ENCODE data around the gene LRMDA.

Gene LRMDA

DNA sequence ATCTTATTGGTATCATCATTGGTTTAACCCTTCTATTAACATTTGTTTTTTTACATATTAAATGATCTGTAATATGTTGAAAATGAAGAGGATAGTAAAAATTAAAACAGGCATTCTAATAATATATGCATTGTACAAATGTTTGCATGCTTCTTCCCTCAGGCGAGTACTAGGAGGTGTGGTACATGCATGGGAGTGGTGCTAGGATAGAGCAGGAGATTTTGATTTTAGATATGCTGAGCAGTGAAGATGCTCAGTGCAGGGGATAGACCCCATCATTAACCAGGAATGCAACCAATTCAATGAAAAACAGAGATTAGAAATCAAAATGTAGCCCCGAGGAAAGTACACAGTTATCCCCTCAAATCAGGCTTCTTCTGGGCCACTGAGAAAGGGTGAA lies 916.4 kb downstream of the LRMDA start:
- TF ChIP-seq, protein P1, sequence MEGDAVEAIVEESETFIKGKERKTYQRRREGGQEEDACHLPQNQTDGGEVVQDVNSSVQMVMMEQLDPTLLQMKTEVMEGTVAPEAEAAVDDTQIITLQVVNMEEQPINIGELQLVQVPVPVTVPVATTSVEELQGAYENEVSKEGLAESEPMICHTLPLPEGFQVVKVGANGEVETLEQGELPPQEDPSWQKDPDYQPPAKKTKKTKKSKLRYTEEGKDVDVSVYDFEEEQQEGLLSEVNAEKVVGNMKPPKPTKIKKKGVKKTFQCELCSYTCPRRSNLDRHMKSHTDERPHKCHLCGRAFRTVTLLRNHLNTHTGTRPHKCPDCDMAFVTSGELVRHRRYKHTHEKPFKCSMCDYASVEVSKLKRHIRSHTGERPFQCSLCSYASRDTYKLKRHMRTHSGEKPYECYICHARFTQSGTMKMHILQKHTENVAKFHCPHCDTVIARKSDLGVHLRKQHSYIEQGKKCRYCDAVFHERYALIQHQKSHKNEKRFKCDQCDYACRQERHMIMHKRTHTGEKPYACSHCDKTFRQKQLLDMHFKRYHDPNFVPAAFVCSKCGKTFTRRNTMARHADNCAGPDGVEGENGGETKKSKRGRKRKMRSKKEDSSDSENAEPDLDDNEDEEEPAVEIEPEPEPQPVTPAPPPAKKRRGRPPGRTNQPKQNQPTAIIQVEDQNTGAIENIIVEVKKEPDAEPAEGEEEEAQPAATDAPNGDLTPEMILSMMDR (IDR thresholded peaks at IDR 0.05; ENCODE audit: unreplicated experiment in 3 of 3): no peak
- Mint-ChIP-seq H3K4me3 (no peak overlapping the region), H3K27me3 (ENCODE audit: low read depth) (no peaks in the 10 kb centered on the region), H3K9me3 (peaks cover 1% of the 10 kb centered on the region), H3K4me1 (peaks cover 9% of the 10 kb centered on the region), H3K27ac (no peak overlapping the region), H3K36me3 (ENCODE audit: low read depth) (peaks cover 4% of the 10 kb centered on the region)

DNA sequence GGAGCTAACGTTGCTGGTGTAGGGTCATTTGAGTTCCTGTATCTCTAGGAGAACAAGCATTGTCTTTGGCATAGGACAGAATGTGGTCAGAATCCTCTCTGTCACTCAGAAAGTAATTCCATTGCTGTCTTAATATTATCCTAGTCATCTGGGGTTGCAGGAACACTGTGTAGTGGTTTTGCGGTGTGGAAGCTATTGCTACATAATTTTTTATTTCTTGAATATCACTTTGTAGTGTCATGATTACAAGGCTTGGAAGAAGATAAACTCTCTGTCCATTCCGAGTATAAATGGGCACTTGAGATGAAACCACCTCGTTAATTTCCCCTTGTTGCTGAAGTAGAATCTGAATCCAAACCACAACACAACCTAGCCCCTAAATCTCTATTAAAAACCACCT lies 919.2 kb downstream of the LRMDA start:
- TF ChIP-seq, protein P1 (IDR thresholded peaks at IDR 0.05; ENCODE audit: unreplicated experiment in 3 of 3): no peak
- Mint-ChIP-seq H3K9me3 (no peaks in the 10 kb centered on the region), H3K27ac (peak overlapping the region in 2 of 3 experiments; percentile 5 to 77), H3K27me3 (ENCODE audit: low read depth) (no peaks in the 10 kb centered on the region), H3K4me1 (peaks cover 30% of the 10 kb centered on the region), H3K36me3 (ENCODE audit: low read depth) (no peaks in the 10 kb centered on the region), H3K4me3 (no peak overlapping the region)

DNA sequence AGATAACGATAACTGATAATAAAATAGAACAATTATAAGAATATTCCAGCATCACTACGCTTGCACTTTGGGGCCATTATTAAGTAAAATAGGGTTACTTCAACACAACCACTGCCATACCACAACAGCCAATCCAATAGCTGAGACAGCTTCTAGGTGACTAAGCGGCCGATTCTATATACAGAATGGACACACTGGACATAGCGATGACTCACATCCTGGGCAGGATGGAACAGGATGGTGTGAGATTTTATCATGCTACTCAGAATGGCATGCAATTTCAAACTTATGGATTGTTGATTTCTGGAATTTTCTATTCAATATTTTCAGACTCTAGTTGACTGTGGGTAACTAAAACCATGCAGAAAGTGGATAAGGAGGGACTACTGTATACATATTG lies 920.9 kb downstream of the LRMDA start:
- Mint-ChIP-seq H3K4me1 (peaks cover 45% of the 10 kb centered on the region), H3K36me3 (ENCODE audit: low read depth) (no peaks in the 10 kb centered on the region), H3K9me3 (no peaks in the 10 kb centered on the region), H3K4me3 (no peak overlapping the region), H3K27me3 (ENCODE audit: low read depth) (no peaks in the 10 kb centered on the region), H3K27ac (peak overlapping the region in 2 of 3 experiments; percentile 57 to 66)
- TF ChIP-seq, protein P1 (IDR thresholded peaks at IDR 0.05; ENCODE audit: unreplicated experiment in 3 of 3): no peak

DNA sequence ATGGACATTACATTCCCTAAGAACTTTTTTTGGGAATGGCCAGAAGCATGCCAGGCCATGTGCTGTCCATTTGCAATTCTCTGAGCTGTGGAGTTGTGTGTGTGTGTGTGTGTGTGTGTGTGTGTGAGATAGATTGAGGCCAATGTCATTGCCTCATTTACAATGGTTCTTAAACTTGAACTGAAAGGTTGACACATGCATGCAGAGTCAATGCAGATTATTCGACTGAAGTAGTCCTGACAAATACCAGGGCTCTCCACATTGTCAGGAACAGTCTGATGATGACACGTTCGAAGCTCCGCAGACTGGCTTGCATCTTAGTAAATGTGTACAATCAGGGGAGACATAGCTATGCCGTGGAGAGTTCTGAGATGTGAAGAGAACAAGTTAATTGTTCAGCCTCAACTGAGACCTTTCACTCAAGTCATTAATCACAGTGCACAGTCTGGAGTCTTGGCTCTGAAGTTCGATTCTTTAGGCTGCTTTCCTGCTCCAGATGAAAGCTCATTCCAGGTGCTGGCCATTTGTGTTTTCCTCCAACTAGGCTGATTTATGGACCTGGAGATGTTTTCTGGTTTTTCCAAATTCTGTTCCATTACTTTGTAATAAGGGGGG lies 921.9 kb downstream of the LRMDA start:
- Mint-ChIP-seq H3K36me3 (ENCODE audit: low read depth) (no peaks in the 10 kb centered on the region), H3K4me3 (no peak overlapping the region), H3K9me3 (no peaks in the 10 kb centered on the region), H3K27ac (peak overlapping the region; percentile 57 to 69 (median 66)), H3K27me3 (ENCODE audit: low read depth) (no peaks in the 10 kb centered on the region), H3K4me1 (peaks cover 47% of the 10 kb centered on the region)
- TF ChIP-seq, protein P1 (IDR thresholded peaks at IDR 0.05; ENCODE audit: unreplicated experiment in 3 of 3): no peak

DNA sequence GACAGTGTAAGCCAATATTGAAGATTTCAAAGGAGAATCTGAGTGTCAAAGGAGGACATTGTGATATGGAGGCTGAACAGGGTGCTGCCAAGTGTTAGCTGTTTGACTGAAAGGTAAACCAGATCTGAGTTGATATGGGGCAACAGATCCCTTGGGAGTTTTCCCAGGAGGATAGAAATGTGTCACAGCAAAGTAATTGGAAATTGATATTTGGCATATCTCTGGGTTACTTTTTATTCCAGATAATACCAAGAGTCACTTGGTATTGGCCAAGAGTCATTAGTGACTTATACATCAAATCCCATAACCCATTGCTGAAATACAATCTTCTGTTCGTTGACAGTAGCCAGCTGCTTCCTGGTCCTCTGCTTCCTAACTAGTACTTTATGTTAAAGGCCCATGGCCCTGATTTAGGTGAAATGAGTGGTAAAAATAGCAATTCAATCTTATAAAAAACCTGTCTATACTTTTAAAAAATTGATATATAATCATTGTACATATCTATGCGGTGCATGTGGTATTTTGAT lies 922.9 kb downstream of the LRMDA start:
- no peaks in the 10 kb centered on the region for H3K27me3 Mint-ChIP-seq (ENCODE audit: low read depth)
- H3K4me1 Mint-ChIP-seq: peaks cover 47% of the 10 kb centered on the region
- no peaks in the 10 kb centered on the region for H3K36me3 Mint-ChIP-seq (ENCODE audit: low read depth)
- TF ChIP-seq, protein P1 (IDR thresholded peaks at IDR 0.05; ENCODE audit: unreplicated experiment in 3 of 3): no peak
- peak overlapping the region; percentile 57 to 69 (median 66) for H3K27ac Mint-ChIP-seq
- peaks cover 4% of the 10 kb centered on the region for H3K9me3 Mint-ChIP-seq
- H3K4me3 Mint-ChIP-seq: no peak overlapping the region

DNA sequence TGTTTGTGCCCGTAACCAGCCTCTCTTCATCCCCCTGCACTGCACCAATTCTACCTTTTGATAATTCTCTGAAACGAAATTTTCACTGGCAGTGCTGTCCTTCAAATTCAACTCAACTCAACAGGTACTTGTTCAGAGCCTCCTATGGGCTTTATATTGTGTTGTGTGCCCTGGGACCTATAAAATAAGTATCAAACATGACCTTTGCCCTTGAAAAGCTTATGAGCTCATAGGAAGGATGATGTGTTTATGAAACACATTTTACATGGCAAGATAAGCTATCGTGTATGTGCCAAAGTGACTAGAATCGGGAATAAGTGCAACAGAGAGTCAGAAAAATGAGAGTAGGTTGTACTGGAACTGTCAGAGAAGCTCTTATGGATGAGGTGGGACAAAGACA lies 923.5 kb downstream of the LRMDA start:
- peak overlapping the region in 1 of 3 experiments; percentile 67 for H3K27ac Mint-ChIP-seq
- peaks cover 4% of the 10 kb centered on the region for H3K9me3 Mint-ChIP-seq

More for the DNA sequence above, 923.5 kb downstream of the LRMDA start:
- H3K27me3 Mint-ChIP-seq (ENCODE audit: low read depth): no peaks in the 10 kb centered on the region
- H3K4me3 Mint-ChIP-seq: no peak overlapping the region
- no peaks in the 10 kb centered on the region for H3K36me3 Mint-ChIP-seq (ENCODE audit: low read depth)
- TF ChIP-seq, protein P1 (IDR thresholded peaks at IDR 0.05; ENCODE audit: unreplicated experiment in 3 of 3): no peak
- peaks cover 47% of the 10 kb centered on the region for H3K4me1 Mint-ChIP-seq
